WERI-Rb-1 (cell line): Measurements from ENCODE around the gene HMGCS1.

ENCODE experiments used
- DNase-seq: peaks from one replicate; pipeline ENCODE4 v3.0.0-alpha.2; 2020
- H3K27ac ChIP-seq: fragments of 250-450 bp; sonication (Bioruptor Pico); 2 replicates; pipeline ENCODE4 v1.5.1; 2020; ENCODE audit warnings: mild to moderate bottlenecking, moderate library complexity
- H3K27me3 ChIP-seq: fragments of 250-450 bp; sonication (Bioruptor Pico); 2 replicates; pipeline ENCODE4 v1.5.1; 2021; ENCODE audit warnings: mild to moderate bottlenecking, low read depth, moderate library complexity; ENCODE audit not compliant: insufficient read depth, severe bottlenecking
- H3K36me3 ChIP-seq: fragments of 250-450 bp; sonication (Bioruptor Pico); 2 replicates; pipeline ENCODE4 v1.5.1; 2020; ENCODE audit warnings: mild to moderate bottlenecking, moderate library complexity
- H3K4me3 ChIP-seq: 2 replicates; pipeline ENCODE4 v1.5.1; 2011; ENCODE audit warnings: low read depth, mild to moderate bottlenecking, control low read depth, low read length
- H3K9me3 ChIP-seq: fragments of 250-450 bp; sonication (Bioruptor Pico); 2 replicates; pipeline ENCODE4 v1.5.1; 2021; ENCODE audit warnings: mild to moderate bottlenecking, moderate library complexity; ENCODE audit not compliant: severe bottlenecking
- CTCF ChIP-seq: IDR thresholded peaks from 2 replicates; pipeline ENCODE4 v1.5.1; 2011; ENCODE audit warnings: low read depth, mild to moderate bottlenecking, control low read depth, inconsistent platforms, low read length

HMGCS1 gene

GRCh38 chr5:43295202-43295601 is 18.0 kb downstream of the HMGCS1 start:
- Histone ChIP-seq H3K27ac (no peak overlapping the region), H3K27me3 (no peaks in the 10 kb centered on the region), H3K4me3 (no peak overlapping the region), H3K9me3 (no peaks in the 10 kb centered on the region), H3K36me3 (peaks cover 76% of the 10 kb centered on the region)
- TF ChIP-seq CTCF: no peak
- no peak for DNase-seq

- H3K27me3 ChIP-seq: no peaks in the 10 kb centered on the region
- no peak overlapping the region for H3K27ac ChIP-seq
- H3K4me3 ChIP-seq: no peak overlapping the region
- no peak for TF ChIP-seq CTCF
- H3K36me3 ChIP-seq: peaks cover 76% of the 10 kb centered on the region
- no peak for DNase-seq
- no peaks in the 10 kb centered on the region for H3K9me3 ChIP-seq
Observed at GRCh38 chr5:43294226-43294625, 19.0 kb downstream of the HMGCS1 start.

DNA sequence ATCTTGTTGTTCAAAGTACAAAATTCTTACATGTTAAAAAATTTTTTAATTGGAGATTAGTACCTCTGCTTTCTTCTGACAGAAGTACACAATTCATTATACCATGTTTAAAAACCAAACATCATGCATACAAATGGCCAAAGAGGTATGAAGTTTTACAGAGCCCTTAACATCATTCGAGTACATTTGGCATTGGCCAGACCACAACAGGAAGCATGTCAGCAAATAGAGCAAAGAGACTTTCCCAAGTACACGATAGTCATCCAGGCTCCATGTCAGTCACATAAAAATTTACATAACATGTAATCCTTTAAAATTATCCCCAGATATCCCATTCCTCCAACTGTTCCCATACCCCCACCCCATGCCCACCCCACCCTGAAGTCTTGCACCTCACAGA is 22.5 kb downstream of the HMGCS1 start:
- Histone ChIP-seq H3K9me3 (no peaks in the 10 kb centered on the region), H3K27me3 (no peaks in the 10 kb centered on the region), H3K4me3 (no peak overlapping the region), H3K36me3 (peaks cover 47% of the 10 kb centered on the region), H3K27ac (no peak overlapping the region)
- TF ChIP-seq CTCF: no peak
- no peak for DNase-seq

DNA sequence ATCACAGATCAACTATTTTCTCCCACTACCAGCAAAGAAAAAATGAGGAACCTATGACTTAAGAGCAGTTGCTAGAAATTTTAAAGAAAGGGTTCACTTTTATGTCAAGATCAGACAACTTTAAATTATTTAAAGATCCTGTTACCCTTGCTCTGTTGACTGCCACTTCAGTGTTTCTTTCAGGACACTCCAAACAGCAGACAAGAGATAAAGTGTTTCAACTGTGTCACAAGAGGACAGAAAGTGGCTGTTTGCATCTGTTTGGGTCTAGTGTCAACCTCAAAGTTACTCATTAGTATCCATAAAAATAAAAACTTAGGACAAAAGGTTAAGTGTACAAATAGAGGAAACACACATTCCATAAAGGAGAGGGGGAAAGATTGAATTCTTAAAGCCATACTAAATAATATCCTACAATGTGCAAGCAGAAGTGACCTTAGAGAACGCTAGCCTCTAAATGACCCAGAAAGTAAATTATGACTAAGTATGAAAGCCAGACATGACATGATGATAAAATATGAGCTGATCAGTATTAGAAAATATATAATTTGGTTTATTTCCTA is 24.9 kb downstream of the HMGCS1 start:
- no peak for DNase-seq
- Histone ChIP-seq H3K4me3 (no peak overlapping the region), H3K27ac (no peak overlapping the region), H3K27me3 (no peaks in the 10 kb centered on the region), H3K9me3 (no peaks in the 10 kb centered on the region), H3K36me3 (peaks cover 24% of the 10 kb centered on the region)
- TF ChIP-seq CTCF: no peak

DNA sequence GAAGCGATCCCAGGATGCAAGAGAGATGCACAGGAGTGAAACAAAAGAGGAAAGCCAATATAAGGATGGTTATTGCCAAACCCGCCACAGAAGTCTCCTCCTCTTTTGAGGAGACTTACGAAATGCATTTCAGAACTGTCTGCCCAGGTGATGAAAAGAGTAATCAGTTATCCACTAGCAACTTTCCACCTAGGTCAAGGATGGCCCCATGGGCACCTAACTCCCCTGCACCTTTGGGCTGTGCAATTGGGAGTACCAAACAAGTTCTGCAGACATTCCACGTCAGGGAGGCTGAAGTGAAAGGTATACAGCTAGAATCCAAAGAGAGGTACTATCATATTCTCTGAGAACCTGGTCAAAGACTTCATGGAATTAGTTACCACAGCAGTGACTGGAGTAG is 25.7 kb downstream of the HMGCS1 start:
- TF ChIP-seq CTCF: no peak
- peaks cover 16% of the 10 kb centered on the region for H3K36me3 ChIP-seq
- H3K9me3 ChIP-seq: no peaks in the 10 kb centered on the region
- H3K27me3 ChIP-seq: no peaks in the 10 kb centered on the region
- no peak for DNase-seq
- no peak overlapping the region for H3K4me3 ChIP-seq
- H3K27ac ChIP-seq: no peak overlapping the region

- Histone ChIP-seq H3K4me3 (no peak overlapping the region), H3K27me3 (no peaks in the 10 kb centered on the region), H3K9me3 (no peaks in the 10 kb centered on the region), H3K27ac (no peak overlapping the region), H3K36me3 (peaks cover 9% of the 10 kb centered on the region)
- no peak for DNase-seq
- TF ChIP-seq CTCF: no peak
Observed at GRCh38 chr5:43286623-43287022, 26.6 kb downstream of the HMGCS1 start.
